Pancreas (tissue), 10 donors: Measurements from ENCODE around the gene C1QTNF12. TPM values are rescaled to one million over a fixed set of nuclear protein-coding genes. Genes with fewer than 3 reads are reported as not detected.

Experiments used
- ATAC-seq, 4 donors: fragments of 200-7000 bp; cut with Tn5 transposase; one replicate each; pipeline versions ENCODE4 v1.8.0 to v1.9.1; 2020; ENCODE audit warnings: mild to moderate bottlenecking in 4 of 4, moderate library complexity in 4 of 4
- DNase-seq, 6 donors: peaks; one replicate each; pipeline ENCODE4 v3.0.0-alpha.2; 2020
- FAIRE-seq: peaks from 2 replicates; lab custom pipeline; 2012; peaks lifted over from hg19 to GRCh38; lab: Jason Lieb, UNC
- H3K27ac ChIP-seq, 4 donors: fragments of 200-600 bp; sonication (generic); 1 replicate in 3 of 4; 2 replicates in 1 of 4; pipeline versions ENCODE4 v1.5.0 to v1.8.0; 2020
- H3K27me3 ChIP-seq, 4 donors: fragments of 200-600 bp; one replicate each; pipeline ENCODE4 v1.8.0; 2021
- H3K36me3 ChIP-seq, 3 donors: fragments of 200-600 bp; sonication (generic) in 1 of 3; one replicate each; pipeline versions ENCODE4 v1.5.0 to v1.8.0; 2020 to 2021
- H3K4me1 ChIP-seq, 3 donors: fragments of 200-600 bp; one replicate each; pipeline ENCODE4 v1.8.0; 2021
- H3K4me3 ChIP-seq, 4 donors: fragments of 200-600 bp; sonication (generic) in 2 of 4; one replicate each; pipeline versions ENCODE4 v1.5.0 to v1.8.0; 2020 to 2021
- H3K9me3 ChIP-seq, 4 donors: fragments of 200-600 bp; one replicate each; pipeline ENCODE4 v1.8.0; 2021
- whole genome bisulfite sequencing, 2 donors: extraction: QIAGEN DNeasy Blood & Tissue Kit; methylation state at CpG; one replicate each; pipeline ENCODE4 v1.1.7; 2013; 5-methylcytosine and 5-hydroxymethylcytosine counted together
- intact Hi-C, 3 donors: fragments of 100-400 bp; cut with DNase I; formaldehyde crosslinking; loops; one replicate each; pipeline versions ENCODE4 v1.11.1 to v1.14.2; 2022
- polyA plus RNA-seq, 2 donors: library from polyadenylated mRNA; stranded (reverse); fragments of 200-250 nt; gene quantifications; one replicate each; pipeline ENCODE4 v1.2.3, GENCODE V29; 2013
- total RNA-seq, 6 donors: library from RNA; stranded (reverse); fragmentation: NEBNext Ultra II Directional in 4 of 6; extraction: Animal tissue kit (Norgen Biotek cat#: 25700) in 4 of 6; gene quantifications; one replicate each; pipeline versions ENCODE4 v1.2.1 to v1.2.4, GENCODE V29; 2021 to 2023
- TF ChIP-seq, protein P1 (sequence below), 4 donors: fragments of 200-600 bp; sonication (generic) in 3 of 4; IDR thresholded peaks; one replicate each; pipeline versions ENCODE4 v1.5.0 to v1.8.0; 2021; ENCODE audit warnings: antibody characterized with exemption in 4 of 4
- donor health status: healthy with polysubstance abuse.
- donor health status: DM: no; HTN: no; CAD: no; lungs with moderate emphysema.
- donor health status: DM: no; HTN: no; CAD: no.
- donor health status: control.
- donor health status: control.
- donor health status: Bipolar disorder and iron deficiency.
- donor health status: DM: yes; HTN: yes; CAD: no.
- donor health status: DM: no; HTN: no; CAD: no.
- donor health status: DM: no; HTN: no; CAD: no.
- donor health status: DM: yes; HTN: yes; CAD: no.

C1QTNF12 gene
- total and polyA plus RNA-seq, 8 donors = 0.43 to 4.8 (median 1.0) TPM

GRCh38 chr1:1213345-1214265 is 32.9 kb downstream of the C1QTNF12 start, which contains the start of gene TNFRSF4:
TNFRSF4 (minus strand) TSS chr1:1214153; CDS start chr1:1214127, 26 bp downstream.
- no peaks in the 10 kb centered on the region for H3K27me3 ChIP-seq
- peak within 1 kb of the TSS in 1 of 4 donors; percentile 7 for H3K4me3 ChIP-seq
- peak in 3 of 6 donors; percentile 23 to 79 (median 59) for DNase-seq
- TF ChIP-seq, protein P1, sequence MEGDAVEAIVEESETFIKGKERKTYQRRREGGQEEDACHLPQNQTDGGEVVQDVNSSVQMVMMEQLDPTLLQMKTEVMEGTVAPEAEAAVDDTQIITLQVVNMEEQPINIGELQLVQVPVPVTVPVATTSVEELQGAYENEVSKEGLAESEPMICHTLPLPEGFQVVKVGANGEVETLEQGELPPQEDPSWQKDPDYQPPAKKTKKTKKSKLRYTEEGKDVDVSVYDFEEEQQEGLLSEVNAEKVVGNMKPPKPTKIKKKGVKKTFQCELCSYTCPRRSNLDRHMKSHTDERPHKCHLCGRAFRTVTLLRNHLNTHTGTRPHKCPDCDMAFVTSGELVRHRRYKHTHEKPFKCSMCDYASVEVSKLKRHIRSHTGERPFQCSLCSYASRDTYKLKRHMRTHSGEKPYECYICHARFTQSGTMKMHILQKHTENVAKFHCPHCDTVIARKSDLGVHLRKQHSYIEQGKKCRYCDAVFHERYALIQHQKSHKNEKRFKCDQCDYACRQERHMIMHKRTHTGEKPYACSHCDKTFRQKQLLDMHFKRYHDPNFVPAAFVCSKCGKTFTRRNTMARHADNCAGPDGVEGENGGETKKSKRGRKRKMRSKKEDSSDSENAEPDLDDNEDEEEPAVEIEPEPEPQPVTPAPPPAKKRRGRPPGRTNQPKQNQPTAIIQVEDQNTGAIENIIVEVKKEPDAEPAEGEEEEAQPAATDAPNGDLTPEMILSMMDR (IDR thresholded peaks at IDR 0.05) = no peak
- peak in 1 of 4 donors; percentile 5 for ATAC-seq
- FAIRE-seq = no peak
- no peak within 1 kb of the TSS for H3K27ac ChIP-seq
- 64 to 79% methylated on average over 50 to 56 of the region's 56 CpGs for WGBS, 2 donors
- H3K9me3 ChIP-seq = no peaks in the 10 kb centered on the region
- intact Hi-C loops = no loop called here
- no peaks in the 10 kb centered on the region for H3K4me1 ChIP-seq
- H3K36me3 ChIP-seq = peaks cover 0 to 20% (median 0%) of the 10 kb centered on the region in 3 donors

DNA sequence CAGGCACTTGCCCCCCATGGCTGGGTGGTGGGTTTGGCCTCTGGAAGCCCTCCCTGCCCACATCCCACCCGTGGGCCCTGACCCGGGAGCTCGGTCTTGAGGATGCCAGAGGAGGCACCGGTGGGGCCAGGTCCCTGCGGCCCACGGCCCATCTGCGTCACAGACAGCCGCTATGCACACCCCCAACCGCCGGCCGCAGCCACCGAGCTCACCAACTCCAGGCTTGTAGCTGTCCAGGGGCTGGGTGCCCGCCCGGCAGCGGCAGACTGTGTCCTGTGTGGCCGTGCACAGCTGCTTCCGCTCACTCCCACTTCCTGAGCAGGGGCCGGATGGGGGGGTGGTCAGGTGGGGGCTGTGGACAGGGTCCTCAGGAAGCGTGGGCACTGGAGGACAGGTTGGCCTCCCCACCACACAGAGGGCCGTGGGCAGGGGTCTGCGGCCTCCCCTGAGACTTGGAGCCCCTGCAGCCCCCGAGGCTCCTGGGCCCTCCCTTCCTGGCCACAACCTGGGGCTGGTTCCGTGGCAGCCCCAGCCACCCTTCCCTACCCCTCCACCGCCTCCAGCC is 33.7 kb downstream of the C1QTNF12 start:
- peak in 1 of 4 donors; percentile 15 for ATAC-seq
- DNase-seq = peak in 3 of 6 donors; percentile 37 to 80 (median 59)
- Histone ChIP-seq H3K27me3 (no peaks in the 10 kb centered on the region), H3K9me3 (no peaks in the 10 kb centered on the region), H3K27ac (no peak overlapping the region), H3K4me1 (no peaks in the 10 kb centered on the region), H3K36me3 (peaks cover 0 to 13% (median 0%) of the 10 kb centered on the region in 3 donors), H3K4me3 (peak overlapping the region in 1 of 4 donors; percentile 13)
- 70 to 88% methylated on average over 9 to 24 of the region's 24 CpGs for WGBS, 2 donors
- FAIRE-seq = no peak
- TF ChIP-seq, protein P1 (IDR thresholded peaks at IDR 0.05) = no peak
- intact Hi-C loops = no loop called here

- H3K27ac ChIP-seq = no peak overlapping the region
- DNase-seq (peak in 3 of 6 donors; percentile 21 to 66 (median 56)), FAIRE-seq (no peak), ATAC-seq (no peak)
- peaks cover 0 to 2% (median 0%) of the 10 kb centered on the region in 3 donors for H3K36me3 ChIP-seq
- intact Hi-C loops = no loop called here
- TF ChIP-seq, protein P1 (IDR thresholded peaks at IDR 0.05) = no peak
- H3K4me3 ChIP-seq = no peak overlapping the region
- no peaks in the 10 kb centered on the region for H3K27me3 ChIP-seq
- no peaks in the 10 kb centered on the region for H3K4me1 ChIP-seq
- 84 to 86% methylated on average over 20 to 28 of the region's 28 CpGs for WGBS, 2 donors
- no peaks in the 10 kb centered on the region for H3K9me3 ChIP-seq
These were observed 34.7 kb downstream of the C1QTNF12 start for GRCh38 chr1:1211541-1212441.

GRCh38 chr1:1210726-1211540 is 35.6 kb downstream of the C1QTNF12 start:
- no peaks in the 10 kb centered on the region for H3K27me3 ChIP-seq
- FAIRE-seq = no peak

More at GRCh38 chr1:1210726-1211540, 35.6 kb downstream of the C1QTNF12 start:
- peak in 3 of 6 donors; percentile 26 to 71 (median 56) for DNase-seq
- no peak for ATAC-seq
- H3K4me1 ChIP-seq = no peaks in the 10 kb centered on the region
- TF ChIP-seq, protein P1 (IDR thresholded peaks at IDR 0.05) = no peak
- intact Hi-C loops = no loop called here
- no peaks in the 10 kb centered on the region for H3K36me3 ChIP-seq
- no peak overlapping the region for H3K27ac ChIP-seq
- H3K4me3 ChIP-seq = no peak overlapping the region
- H3K9me3 ChIP-seq = no peaks in the 10 kb centered on the region
- 91 to 92% methylated on average over 28 to 31 of the region's 31 CpGs for WGBS, 2 donors
